22Rv1 (cell line): ENCODE data around the gene SIL1.

Experiments used
- ZFX ChIP-seq: fragments of 450-650 bp; IDR thresholded peaks from 2 replicates; pipeline ENCODE4 v1.6.1; 2017; ENCODE audit warnings: antibody characterized with exemption, borderline replicate concordance
- TF ChIP-seq, protein P1 (sequence below): fragments of 450-650 bp; IDR thresholded peaks from 2 replicates; pipeline ENCODE4 v1.5.1; 2017; ENCODE audit warnings: mild to moderate bottlenecking

DNA sequence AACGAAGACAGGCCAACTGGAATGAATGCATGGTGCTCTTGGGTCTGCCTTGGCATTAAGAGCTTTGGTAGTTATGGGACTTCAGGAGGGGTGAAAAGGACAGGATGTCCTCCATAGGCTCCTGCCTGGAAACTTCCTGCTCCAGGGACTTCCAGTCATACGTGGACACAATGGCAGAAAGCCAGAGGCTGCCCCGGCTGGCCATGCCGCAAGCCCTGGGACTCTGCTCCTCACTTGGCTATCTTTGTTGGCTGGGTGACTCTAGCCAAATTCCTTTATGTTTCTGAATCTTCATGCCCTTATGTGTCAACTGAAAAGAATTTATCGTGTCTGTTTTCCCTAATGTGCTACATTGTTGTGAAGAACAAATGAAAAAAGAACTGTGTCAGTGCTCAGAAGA lies 136.9 kb downstream of the SIL1 start:
- TF ChIP-seq, protein P1, sequence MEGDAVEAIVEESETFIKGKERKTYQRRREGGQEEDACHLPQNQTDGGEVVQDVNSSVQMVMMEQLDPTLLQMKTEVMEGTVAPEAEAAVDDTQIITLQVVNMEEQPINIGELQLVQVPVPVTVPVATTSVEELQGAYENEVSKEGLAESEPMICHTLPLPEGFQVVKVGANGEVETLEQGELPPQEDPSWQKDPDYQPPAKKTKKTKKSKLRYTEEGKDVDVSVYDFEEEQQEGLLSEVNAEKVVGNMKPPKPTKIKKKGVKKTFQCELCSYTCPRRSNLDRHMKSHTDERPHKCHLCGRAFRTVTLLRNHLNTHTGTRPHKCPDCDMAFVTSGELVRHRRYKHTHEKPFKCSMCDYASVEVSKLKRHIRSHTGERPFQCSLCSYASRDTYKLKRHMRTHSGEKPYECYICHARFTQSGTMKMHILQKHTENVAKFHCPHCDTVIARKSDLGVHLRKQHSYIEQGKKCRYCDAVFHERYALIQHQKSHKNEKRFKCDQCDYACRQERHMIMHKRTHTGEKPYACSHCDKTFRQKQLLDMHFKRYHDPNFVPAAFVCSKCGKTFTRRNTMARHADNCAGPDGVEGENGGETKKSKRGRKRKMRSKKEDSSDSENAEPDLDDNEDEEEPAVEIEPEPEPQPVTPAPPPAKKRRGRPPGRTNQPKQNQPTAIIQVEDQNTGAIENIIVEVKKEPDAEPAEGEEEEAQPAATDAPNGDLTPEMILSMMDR = no peak
- no peak for TF ChIP-seq ZFX
